ENCODE results near the gene IER3IP1.
"Not testable (repeated sequence)": the region's sequence is repeated elsewhere in the genome, so short reads cannot be mapped to it uniquely, and the experiment has no call there.

The IER3IP1 gene

GRCh38 chr18:47175898-47176575, at the start of gene IER3IP1:
TSS of gene IER3IP1 (minus strand) at chr18:47176364. CDS start at chr18:47176277, 87 bp downstream.
- peak; percentile 96 for DNase-seq (ENCODE audit: low spot score)

- peak; percentile 55 for DNase-seq (ENCODE audit: low spot score)
These were observed 39.5 kb upstream of the IER3IP1 start for GRCh38 chr18:47215554-47216138.

GRCh38 chr18:47209171-47209570, 33.0 kb upstream of the IER3IP1 start:
- no peak for DNase-seq (ENCODE audit: low spot score)

GRCh38 chr18:47206945-47207637, 30.9 kb upstream of the IER3IP1 start:
- no peak for DNase-seq (ENCODE audit: low spot score)

GRCh38 chr18:47204908-47205522, 28.9 kb upstream of the IER3IP1 start:
- DNase-seq (ENCODE audit: low spot score), result peak; percentile 60

GRCh38 chr18:47203626-47204464, 27.7 kb upstream of the IER3IP1 start:
- no peak for DNase-seq (ENCODE audit: low spot score)

GRCh38 chr18:47195961-47196360, 19.8 kb upstream of the IER3IP1 start:
- DNase-seq (ENCODE audit: low spot score), result not testable (repeated sequence)

- peak; percentile 18 for DNase-seq (ENCODE audit: low spot score)
These were observed 15.8 kb upstream of the IER3IP1 start for GRCh38 chr18:47191961-47192360.

- no peak for DNase-seq (ENCODE audit: low spot score)
These were observed 11.6 kb upstream of the IER3IP1 start for GRCh38 chr18:47187721-47188120.

GRCh38 chr18:47184419-47185050, 8.4 kb upstream of the IER3IP1 start:
- DNase-seq (ENCODE audit: low spot score), result peak; percentile 26

- DNase-seq (ENCODE audit: low spot score), result not testable (repeated sequence)
These were observed 6.0 kb upstream of the IER3IP1 start for GRCh38 chr18:47182156-47182555.

- DNase-seq (ENCODE audit: low spot score), result no peak
These were observed 4.6 kb upstream of the IER3IP1 start for GRCh38 chr18:47180765-47181164.

- DNase-seq (ENCODE audit: low spot score), result no peak
These were observed 3.4 kb upstream of the IER3IP1 start for GRCh38 chr18:47179520-47179919.

- DNase-seq (ENCODE audit: low spot score), result peak; percentile 23
These were observed 774 bp downstream of the IER3IP1 start for GRCh38 chr18:47175283-47175897.

GRCh38 chr18:47174545-47175116, 1.5 kb downstream of the IER3IP1 start:
- DNase-seq (ENCODE audit: low spot score), result no peak

GRCh38 chr18:47172476-47172875, 3.7 kb downstream of the IER3IP1 start:
- no peak for DNase-seq (ENCODE audit: low spot score)

- DNase-seq (ENCODE audit: low spot score), result no peak
These were observed 7.3 kb downstream of the IER3IP1 start for GRCh38 chr18:47168913-47169312.

GRCh38 chr18:47168509-47168908, 7.7 kb downstream of the IER3IP1 start:
- no peak for DNase-seq (ENCODE audit: low spot score)

- DNase-seq (ENCODE audit: low spot score), result no peak
These were observed 9.9 kb downstream of the IER3IP1 start for GRCh38 chr18:47166294-47166693.

- DNase-seq (ENCODE audit: low spot score), result peak; percentile 62
These were observed 12.9 kb downstream of the IER3IP1 start for GRCh38 chr18:47163241-47163640.

- no peak for DNase-seq (ENCODE audit: low spot score)
These were observed 15.9 kb downstream of the IER3IP1 start for GRCh38 chr18:47160256-47160655.

Measured in AG20443 (cell line).